ENCODE measurements around the gene KIRREL1.

DNA sequence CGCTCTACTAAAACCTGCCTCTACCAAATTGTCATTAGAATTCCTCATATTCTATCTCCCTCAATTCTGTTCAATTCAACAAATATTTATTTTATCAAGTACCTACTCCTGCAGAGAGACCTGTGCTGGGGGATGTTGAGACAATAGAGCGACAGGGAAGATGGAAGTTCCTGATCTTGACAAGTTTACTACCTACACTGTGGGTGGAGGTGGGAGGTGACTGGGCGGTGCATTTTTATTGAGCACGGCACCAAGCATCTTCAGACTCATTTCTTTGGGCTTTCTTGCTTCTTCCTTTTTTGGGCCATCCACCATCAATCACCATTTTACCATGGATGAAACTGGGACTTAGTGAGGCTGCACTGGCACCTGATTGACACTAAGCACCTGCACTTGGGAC is 61.3 kb downstream of the KIRREL1 start:
- TF ChIP-seq, protein P1, sequence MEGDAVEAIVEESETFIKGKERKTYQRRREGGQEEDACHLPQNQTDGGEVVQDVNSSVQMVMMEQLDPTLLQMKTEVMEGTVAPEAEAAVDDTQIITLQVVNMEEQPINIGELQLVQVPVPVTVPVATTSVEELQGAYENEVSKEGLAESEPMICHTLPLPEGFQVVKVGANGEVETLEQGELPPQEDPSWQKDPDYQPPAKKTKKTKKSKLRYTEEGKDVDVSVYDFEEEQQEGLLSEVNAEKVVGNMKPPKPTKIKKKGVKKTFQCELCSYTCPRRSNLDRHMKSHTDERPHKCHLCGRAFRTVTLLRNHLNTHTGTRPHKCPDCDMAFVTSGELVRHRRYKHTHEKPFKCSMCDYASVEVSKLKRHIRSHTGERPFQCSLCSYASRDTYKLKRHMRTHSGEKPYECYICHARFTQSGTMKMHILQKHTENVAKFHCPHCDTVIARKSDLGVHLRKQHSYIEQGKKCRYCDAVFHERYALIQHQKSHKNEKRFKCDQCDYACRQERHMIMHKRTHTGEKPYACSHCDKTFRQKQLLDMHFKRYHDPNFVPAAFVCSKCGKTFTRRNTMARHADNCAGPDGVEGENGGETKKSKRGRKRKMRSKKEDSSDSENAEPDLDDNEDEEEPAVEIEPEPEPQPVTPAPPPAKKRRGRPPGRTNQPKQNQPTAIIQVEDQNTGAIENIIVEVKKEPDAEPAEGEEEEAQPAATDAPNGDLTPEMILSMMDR (IDR thresholded peaks at IDR 0.05): no peak
- no peak for TF ChIP-seq POLR2A (IDR thresholded peaks at IDR 0.05)

Measured in lower leg skin (tissue), 3 donors.